Psoas muscle (tissue), 8 donors: Measurements from ENCODE around the gene IGSF9. TPM values are rescaled to one million over a fixed set of nuclear protein-coding genes. Genes with fewer than 3 reads are reported as not detected.

Experiments
- ATAC-seq, 4 donors: fragments of 200-7000 bp; cut with Tn5 transposase; one replicate each; pipeline ENCODE4 v1.9.1; 2020; ENCODE audit warnings: moderate library complexity in 3 of 4, mild to moderate bottlenecking in 2 of 4
- DNase-seq, 2 donors: peaks; one replicate each; pipeline ENCODE4 v3.0.0-alpha.2; 2020
- H3K27ac ChIP-seq: fragments of 200-600 bp; one replicate; pipeline ENCODE4 v1.8.0; 2022
- H3K27me3 ChIP-seq, 3 donors: fragments of 200-600 bp in 1 of 3; one replicate each; pipeline versions ENCODE4 v1.6.1 to v1.8.0; 2013 to 2022; ENCODE audit warnings: low read length in 2 of 3, mild to moderate bottlenecking in 2 of 3, moderate library complexity in 1 of 3; ENCODE audit not compliant: insufficient read depth in 3 of 3
- H3K36me3 ChIP-seq, 2 donors: fragments of 200-600 bp in 1 of 2; one replicate each; pipeline versions ENCODE4 v1.6.1 to v1.8.0; 2013 to 2022; ENCODE audit warnings: low read depth in 1 of 2, mild to moderate bottlenecking in 1 of 2, moderate library complexity in 1 of 2; ENCODE audit not compliant: insufficient read depth in 1 of 2
- H3K4me1 ChIP-seq: fragments of 200-600 bp; one replicate; pipeline ENCODE4 v1.8.0; 2022
- H3K4me3 ChIP-seq: fragments of 200-600 bp; one replicate; pipeline ENCODE4 v1.8.0; 2022; ENCODE audit warnings: mild to moderate bottlenecking
- H3K9me3 ChIP-seq: fragments of 200-600 bp; one replicate; pipeline ENCODE4 v1.8.0; 2022
- CTCF ChIP-seq: fragments of 200-600 bp; IDR thresholded peaks from one replicate; pipeline ENCODE4 v1.8.0; 2022; ENCODE audit warnings: antibody characterized with exemption
- WGBS, 3 donors: extraction: QIAGEN DNeasy Blood & Tissue Kit; methylation state at CpG; one replicate each; pipeline versions ENCODE4 v1.1.6 to v1.1.7; 2013; 5-methylcytosine and 5-hydroxymethylcytosine counted together
- intact Hi-C, 2 donors: fragments of 100-400 bp; cut with DNase I; formaldehyde crosslinking; loops; one replicate each; pipeline versions ENCODE4 v1.11.0 to v1.14.2; 2022
- polyA plus RNA-seq, 3 donors: library from polyadenylated mRNA; stranded (reverse); fragments of 200-250 nt; gene quantifications; one replicate each; pipeline ENCODE4 v1.2.3, GENCODE V29; 2013
- total RNA-seq, 4 donors: library from RNA; stranded (reverse); fragmentation: NEBNext Ultra II Directional in 2 of 4; extraction: Animal tissue kit (Norgen Biotek cat#: 25700) in 2 of 4; gene quantifications; one replicate each; pipeline versions ENCODE4 v1.2.1 to v1.2.4, GENCODE V29; 2021 to 2023
- donor health status: healthy with polysubstance abuse.
- donor health status: DM: no; HTN: no; CAD: no; lungs with moderate emphysema.
- donor health status: Bipolar disorder and iron deficiency.
- donor health status: healthy.
- donor health status: DM: yes; HTN: yes; CAD: no.
- donor health status: DM: no; HTN: no; CAD: no.
- donor health status: DM: no; HTN: no; CAD: no.
- donor health status: DM: yes; HTN: yes; CAD: no.

IGSF9 gene
- total and polyA plus RNA-seq, 7 donors: 0.01 TPM; not detected in 5

- no peak for TF ChIP-seq CTCF
- intact Hi-C loops: no loop called here
- ATAC-seq (no peak), DNase-seq (no peak)
- Histone ChIP-seq H3K36me3 (no peaks in the 10 kb centered on the region), H3K9me3 (no peaks in the 10 kb centered on the region), H3K27me3 (peaks cover 0 to 5% (median 0%) of the 10 kb centered on the region in 3 donors), H3K4me1 (no peaks in the 10 kb centered on the region), H3K27ac (no peak overlapping the region), H3K4me3 (no peak overlapping the region)
- 90 to 93% (median 93%) methylated on average over 14 of the region's 14 CpGs for WGBS, 3 donors
Observed at GRCh38 chr1:159934136-159935039, 11.0 kb downstream of the IGSF9 start.

- Histone ChIP-seq H3K4me1 (no peaks in the 10 kb centered on the region), H3K27ac (no peak overlapping the region), H3K4me3 (no peak overlapping the region), H3K36me3 (no peaks in the 10 kb centered on the region), H3K27me3 (peaks cover 0 to 7% (median 0%) of the 10 kb centered on the region in 3 donors), H3K9me3 (no peaks in the 10 kb centered on the region)
- no peak for ATAC-seq
- TF ChIP-seq CTCF: no peak
- no peak for DNase-seq
- intact Hi-C loops: no loop called here
- 83 to 86% (median 86%) methylated on average over 4 of the region's 4 CpGs for WGBS, 3 donors
Observed at GRCh38 chr1:159933347-159933746, 12.1 kb downstream of the IGSF9 start.

GRCh38 chr1:159932296-159933285, 12.8 kb downstream of the IGSF9 start:
- 56 to 71% (median 65%) methylated on average over 16 of the region's 16 CpGs for WGBS, 3 donors
- intact Hi-C loops: no loop called here
- peaks cover 0 to 11% (median 0%) of the 10 kb centered on the region in 3 donors for H3K27me3 ChIP-seq

GRCh38 chr1:159931795-159932173, 13.6 kb downstream of the IGSF9 start:
- TF ChIP-seq CTCF: no peak
- no peak overlapping the region for H3K4me3 ChIP-seq
- intact Hi-C loops: no loop called here
- WGBS, 3 donors: 93% methylated on average over 3 of the region's 3 CpGs
- ATAC-seq: no peak
- no peaks in the 10 kb centered on the region for H3K9me3 ChIP-seq
- H3K27ac ChIP-seq: no peak overlapping the region
- no peak for DNase-seq
- peaks cover 0 to 11% (median 0%) of the 10 kb centered on the region in 3 donors for H3K27me3 ChIP-seq
- no peaks in the 10 kb centered on the region for H3K4me1 ChIP-seq
- no peaks in the 10 kb centered on the region for H3K36me3 ChIP-seq

More at GRCh38 chr1:159932296-159933285, 12.8 kb downstream of the IGSF9 start:
- no peak overlapping the region for H3K4me3 ChIP-seq
- TF ChIP-seq CTCF: no peak
- H3K4me1 ChIP-seq: no peaks in the 10 kb centered on the region
- no peak overlapping the region for H3K27ac ChIP-seq
- DNase-seq: no peak
- H3K36me3 ChIP-seq: no peaks in the 10 kb centered on the region
- no peaks in the 10 kb centered on the region for H3K9me3 ChIP-seq
- ATAC-seq: no peak
